Activated naive CD4-positive, alpha-beta T cell treated with anti-CD3 and anti-CD28 coated beads for 36 hours (primary cell): ENCODE results near the gene ANKH. TPM values are rescaled to one million over a fixed set of nuclear protein-coding genes. Genes with fewer than 3 reads are reported as not detected.

Experiments
- CTCF ChIA-PET: fragments of 350-600 bp; sonication (Branson Sonifier 250); formaldehyde crosslinking; loops from one replicate; lab custom pipeline; 2021; ENCODE audit warnings: antibody characterized with exemption; lab: Charles Lee
- DNase-seq: peaks from one replicate; pipeline ENCODE4 v3.0.0-alpha.2; 2020
- H3K27ac Mint-ChIP-seq: one replicate; pipeline ENCODE4 v1.8.0; 2021; ENCODE audit warnings: mild to moderate bottlenecking, mixed read lengths
- H3K27me3 Mint-ChIP-seq: one replicate; pipeline ENCODE4 v1.8.0; 2021; ENCODE audit warnings: low read depth, mixed read lengths
- H3K36me3 Mint-ChIP-seq: one replicate; pipeline ENCODE4 v1.8.0; 2021; ENCODE audit warnings: low read depth, mixed read lengths
- H3K4me1 Mint-ChIP-seq: one replicate; pipeline ENCODE4 v1.8.0; 2021; ENCODE audit warnings: low read depth, mixed read lengths
- H3K4me3 Mint-ChIP-seq: one replicate; pipeline ENCODE4 v1.8.0; 2021; ENCODE audit warnings: mild to moderate bottlenecking, moderate library complexity, mixed read lengths
- H3K9me3 Mint-ChIP-seq: one replicate; pipeline ENCODE4 v1.8.0; 2021; ENCODE audit warnings: mixed read lengths
- intact Hi-C: fragments of 100-400 bp; cut with micrococcal nuclease; formaldehyde crosslinking; loops from one replicate; pipeline ENCODE4 v1.15.1; 2023
- total RNA-seq, 2 experiments: library from RNA; stranded (reverse); gene quantifications; one replicate each; pipeline ENCODE4 v1.2.3, GENCODE V29; 2021

The ANKH gene
- total RNA-seq, 2 experiments from 2014 or later = 92.0 to 93.5 TPM

GRCh38 chr5:14864181-14864812 lies 7.3 kb downstream of the ANKH start:
- DNase-seq = no peak
- Mint-ChIP-seq H3K4me3 (no peak overlapping the region), H3K36me3 (peaks cover 9% of the 10 kb centered on the region), H3K27me3 (no peaks in the 10 kb centered on the region), H3K9me3 (no peaks in the 10 kb centered on the region), H3K4me1 (peaks cover 42% of the 10 kb centered on the region), H3K27ac (no peak overlapping the region)
- intact Hi-C loops = no loop called here
- CTCF ChIA-PET = interaction anchor here (0.8 kb wide), 2 partner anchors 14 to 17 kb away, joined by 3 to 5 read pairs; no protein-coding TSS in a partner anchor

DNA sequence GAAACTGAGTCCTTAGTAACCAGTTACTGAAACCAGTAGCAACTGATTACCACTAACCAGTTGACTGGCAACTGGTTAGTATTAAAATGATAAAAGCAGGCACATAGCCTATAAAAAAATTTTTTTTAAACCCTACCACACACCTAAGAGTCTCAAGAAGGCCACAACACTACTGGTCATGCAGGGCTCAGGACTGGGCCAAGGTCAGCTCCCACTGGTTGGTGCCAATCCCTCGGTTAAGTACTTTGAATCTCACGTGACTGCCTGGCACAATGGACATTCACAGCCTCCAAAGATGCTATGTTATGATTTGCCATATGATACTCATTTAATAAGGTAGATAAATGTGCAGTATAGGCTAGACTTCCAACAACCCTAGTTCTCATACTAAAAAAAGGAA lies 8.5 kb downstream of the ANKH start:
- Mint-ChIP-seq H3K36me3 (peaks cover 3% of the 10 kb centered on the region), H3K4me3 (no peak overlapping the region), H3K27me3 (no peaks in the 10 kb centered on the region), H3K4me1 (peaks cover 37% of the 10 kb centered on the region), H3K27ac (no peak overlapping the region), H3K9me3 (no peaks in the 10 kb centered on the region)
- CTCF ChIA-PET = interaction anchor here (0.8 kb wide), 1 partner anchor 13 kb away, joined by 5 read pairs; no protein-coding TSS in a partner anchor
- intact Hi-C loops = no loop called here
- no peak for DNase-seq

DNA sequence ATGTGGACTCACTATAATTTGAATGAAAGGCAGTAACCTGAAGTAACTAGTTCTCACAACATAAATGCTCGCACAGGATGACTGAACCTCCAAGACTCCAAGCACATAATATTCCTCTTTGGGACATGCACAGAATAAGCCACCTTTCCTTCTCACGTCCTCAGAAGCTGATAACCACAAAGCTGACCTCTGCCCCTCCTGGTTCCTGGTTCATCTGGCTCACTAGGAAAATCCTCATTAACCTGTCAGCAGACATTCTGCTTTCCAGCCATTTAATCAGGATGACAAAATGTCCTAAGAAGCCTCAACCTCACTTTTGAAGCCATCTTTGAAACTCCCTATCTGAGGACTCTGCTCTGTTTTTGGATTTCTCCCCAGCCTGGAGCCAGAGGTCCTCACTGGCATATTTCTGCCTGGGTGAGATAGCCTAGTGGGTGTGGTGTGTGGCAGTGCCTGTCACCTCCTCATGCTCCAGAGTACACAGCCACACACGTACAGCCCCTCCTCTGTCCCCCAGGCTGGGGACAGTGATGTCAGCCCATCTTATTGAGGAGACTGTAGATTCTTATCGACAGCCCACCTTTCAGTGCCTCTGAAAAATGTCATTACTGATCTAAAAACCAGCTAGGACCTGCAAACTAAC lies 10.3 kb downstream of the ANKH start:
- Mint-ChIP-seq H3K4me1 (peaks cover 35% of the 10 kb centered on the region), H3K27me3 (no peaks in the 10 kb centered on the region), H3K4me3 (no peak overlapping the region), H3K36me3 (peaks cover 2% of the 10 kb centered on the region), H3K9me3 (no peaks in the 10 kb centered on the region), H3K27ac (no peak overlapping the region)
- intact Hi-C loops = no loop called here
- CTCF ChIA-PET = no interaction called here
- DNase-seq = no peak

DNA sequence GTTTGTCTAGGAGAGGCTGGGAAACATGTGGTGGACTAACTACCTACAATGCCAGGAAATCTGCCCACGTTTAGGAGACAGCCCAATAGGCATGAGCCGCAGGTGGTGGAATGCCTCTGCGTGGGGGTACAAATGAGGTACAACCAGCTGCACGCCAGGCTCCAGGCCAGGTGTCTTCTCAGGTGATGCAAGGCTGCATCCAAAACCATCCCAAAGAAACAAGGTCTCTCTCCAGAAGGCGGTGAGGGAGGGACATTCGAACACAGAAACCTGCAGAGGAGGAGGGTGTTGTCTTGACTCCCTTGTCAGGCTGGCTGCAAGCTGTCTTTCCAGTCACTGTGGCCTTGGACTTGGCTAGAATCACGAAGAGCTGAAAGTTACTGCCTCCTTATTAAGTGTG lies 11.6 kb downstream of the ANKH start:
- H3K36me3 Mint-ChIP-seq = peaks cover 2% of the 10 kb centered on the region
- no peaks in the 10 kb centered on the region for H3K9me3 Mint-ChIP-seq
- H3K4me1 Mint-ChIP-seq = peaks cover 34% of the 10 kb centered on the region
- no peak for DNase-seq
- intact Hi-C loops = no loop called here
- no peaks in the 10 kb centered on the region for H3K27me3 Mint-ChIP-seq
- no peak overlapping the region for H3K27ac Mint-ChIP-seq
- CTCF ChIA-PET = no interaction called here
- H3K4me3 Mint-ChIP-seq = no peak overlapping the region

GRCh38 chr5:14859150-14859549 lies 12.4 kb downstream of the ANKH start:
- H3K36me3 Mint-ChIP-seq = peaks cover 4% of the 10 kb centered on the region
- CTCF ChIA-PET = no interaction called here
- no peak overlapping the region for H3K4me3 Mint-ChIP-seq
- no peaks in the 10 kb centered on the region for H3K9me3 Mint-ChIP-seq
- no peaks in the 10 kb centered on the region for H3K27me3 Mint-ChIP-seq
- DNase-seq = no peak
- no peak overlapping the region for H3K27ac Mint-ChIP-seq
- peaks cover 36% of the 10 kb centered on the region for H3K4me1 Mint-ChIP-seq
- intact Hi-C loops = no loop called here

- Mint-ChIP-seq H3K4me1 (peaks cover 18% of the 10 kb centered on the region), H3K27ac (no peak overlapping the region)
- CTCF ChIA-PET = no interaction called here
These were observed 16.2 kb downstream of the ANKH start for GRCh38 chr5:14855366-14855765.

DNA sequence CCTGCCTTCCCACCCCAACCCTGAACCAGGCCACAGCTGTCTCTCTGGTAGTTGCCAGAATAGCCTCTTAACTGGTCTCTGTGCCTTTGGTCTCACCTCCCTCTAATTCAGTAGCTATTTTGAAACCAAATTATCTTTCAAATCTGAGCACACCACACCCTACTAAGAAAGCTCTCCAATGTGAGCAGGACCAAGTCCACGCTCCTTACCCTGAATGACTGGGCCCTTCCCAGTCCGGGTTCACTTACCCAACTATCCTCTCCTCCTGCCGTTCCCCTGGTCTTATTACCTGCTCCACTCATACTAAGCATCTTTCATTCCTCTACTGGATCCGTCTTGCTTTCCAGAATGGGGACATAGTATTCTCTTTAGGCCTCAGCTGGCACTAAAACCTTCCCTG lies 16.8 kb downstream of the ANKH start:
- Mint-ChIP-seq H3K9me3 (no peaks in the 10 kb centered on the region), H3K36me3 (peaks cover 4% of the 10 kb centered on the region), H3K4me3 (no peak overlapping the region), H3K4me1 (peaks cover 18% of the 10 kb centered on the region), H3K27ac (no peak overlapping the region), H3K27me3 (no peaks in the 10 kb centered on the region)
- CTCF ChIA-PET = interaction anchor here (0.8 kb wide), 1 partner anchor 15 kb away, joined by 4 read pairs; no protein-coding TSS in a partner anchor
- DNase-seq = no peak
- intact Hi-C loops = no loop called here

More at GRCh38 chr5:14855366-14855765, 16.2 kb downstream of the ANKH start:
- no peaks in the 10 kb centered on the region for H3K9me3 Mint-ChIP-seq
- H3K36me3 Mint-ChIP-seq = peaks cover 4% of the 10 kb centered on the region
- H3K27me3 Mint-ChIP-seq = no peaks in the 10 kb centered on the region
- no peak for DNase-seq
- no peak overlapping the region for H3K4me3 Mint-ChIP-seq
- intact Hi-C loops = no loop called here

- DNase-seq = no peak
- CTCF ChIA-PET = no interaction called here
- Mint-ChIP-seq H3K4me3 (no peak overlapping the region), H3K4me1 (peaks cover 16% of the 10 kb centered on the region), H3K27ac (no peak overlapping the region), H3K9me3 (no peaks in the 10 kb centered on the region), H3K36me3 (peaks cover 1% of the 10 kb centered on the region), H3K27me3 (no peaks in the 10 kb centered on the region)
- intact Hi-C loops = no loop called here
These were observed 17.9 kb downstream of the ANKH start for GRCh38 chr5:14853685-14854084.

DNA sequence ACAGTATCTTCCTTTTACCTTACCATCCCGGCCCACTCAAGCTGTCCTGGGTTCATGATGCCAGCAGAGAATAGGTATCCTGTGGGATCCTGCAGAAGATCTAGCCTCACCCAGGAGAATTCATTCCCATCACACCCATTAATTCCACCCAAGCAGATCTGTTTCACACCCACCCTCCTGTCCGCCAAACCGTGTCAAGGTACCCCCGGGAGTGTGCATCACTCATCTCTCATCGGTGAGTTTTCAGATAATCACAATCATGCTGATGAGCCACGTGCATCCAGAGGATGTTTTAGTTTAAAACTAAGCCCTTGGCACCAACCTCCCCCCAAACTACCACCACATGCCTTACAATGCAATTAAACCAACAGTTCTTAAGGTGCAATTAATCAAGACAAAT lies 18.8 kb downstream of the ANKH start:
- intact Hi-C loops = no loop called here
- Mint-ChIP-seq H3K4me1 (peaks cover 16% of the 10 kb centered on the region), H3K9me3 (no peaks in the 10 kb centered on the region), H3K4me3 (no peak overlapping the region), H3K36me3 (peaks cover 5% of the 10 kb centered on the region), H3K27ac (no peak overlapping the region), H3K27me3 (no peaks in the 10 kb centered on the region)
- CTCF ChIA-PET = no interaction called here
- DNase-seq = no peak

- Mint-ChIP-seq H3K27ac (no peak overlapping the region), H3K36me3 (peaks cover 5% of the 10 kb centered on the region), H3K4me3 (no peak overlapping the region), H3K27me3 (no peaks in the 10 kb centered on the region), H3K4me1 (peaks cover 14% of the 10 kb centered on the region), H3K9me3 (no peaks in the 10 kb centered on the region)
- no peak for DNase-seq
- intact Hi-C loops = no loop called here
- CTCF ChIA-PET = no interaction called here
These were observed 19.5 kb downstream of the ANKH start for GRCh38 chr5:14851999-14852526.

DNA sequence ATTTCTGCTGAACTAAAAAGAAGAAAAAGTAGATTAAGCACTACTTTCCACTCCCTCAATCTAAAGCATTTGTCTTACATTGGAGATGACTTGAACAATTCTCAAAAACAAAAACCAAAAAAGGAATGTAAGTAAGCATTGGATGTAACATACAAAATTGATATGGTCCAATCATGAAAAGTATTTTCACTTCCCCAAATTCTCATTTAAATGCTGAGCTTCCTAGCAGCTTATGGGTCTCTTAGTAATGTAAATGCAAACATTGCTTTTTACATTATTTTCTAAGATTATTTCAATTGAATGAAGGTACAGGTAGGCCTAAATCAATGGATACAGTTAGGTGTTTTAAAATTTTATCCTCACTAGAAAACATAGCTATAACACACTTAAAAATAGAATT lies 20.0 kb downstream of the ANKH start:
- Mint-ChIP-seq H3K27me3 (no peaks in the 10 kb centered on the region), H3K9me3 (no peaks in the 10 kb centered on the region), H3K4me3 (no peak overlapping the region), H3K4me1 (peaks cover 12% of the 10 kb centered on the region), H3K27ac (no peak overlapping the region), H3K36me3 (peaks cover 5% of the 10 kb centered on the region)
- intact Hi-C loops = no loop called here
- CTCF ChIA-PET = no interaction called here
- DNase-seq = no peak

DNA sequence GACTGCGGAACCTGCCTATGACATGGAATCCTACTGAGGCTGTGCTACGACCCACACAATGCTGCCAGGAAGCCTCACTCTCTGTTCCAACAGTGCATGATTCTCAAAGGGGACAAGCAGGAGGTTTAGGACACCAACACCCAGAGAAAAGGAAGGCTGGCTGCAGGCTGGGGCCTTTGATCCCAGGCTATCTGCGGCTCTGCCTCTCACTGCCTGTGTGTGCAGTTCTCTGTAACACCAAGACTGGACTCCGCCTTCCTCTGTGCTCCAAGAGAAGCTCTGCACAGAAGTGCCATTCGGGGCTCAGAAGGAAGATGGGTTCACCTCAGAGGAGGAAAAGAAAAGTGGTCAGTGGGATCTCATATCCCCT lies 20.5 kb downstream of the ANKH start:
- no peak overlapping the region for H3K27ac Mint-ChIP-seq
- peaks cover 8% of the 10 kb centered on the region for H3K4me1 Mint-ChIP-seq
- intact Hi-C loops = no loop called here
- H3K9me3 Mint-ChIP-seq = no peaks in the 10 kb centered on the region
- CTCF ChIA-PET = interaction anchor here (0.9 kb wide), 1 partner anchor 13 kb away, joined by 5 read pairs; no protein-coding TSS in a partner anchor
- H3K27me3 Mint-ChIP-seq = no peaks in the 10 kb centered on the region
- no peak overlapping the region for H3K4me3 Mint-ChIP-seq
- peaks cover 5% of the 10 kb centered on the region for H3K36me3 Mint-ChIP-seq
- DNase-seq = no peak
